Thyroid gland (tissue), 4 donors: ENCODE results near the gene NHLRC4. TPM values are rescaled to one million over a fixed set of nuclear protein-coding genes. Genes with fewer than 3 reads are reported as not detected.

Experiments
- DNase-seq, 2 donors: peaks; one replicate each; pipeline ENCODE4 v3.0.0-alpha.2; 2019
- H3K27ac ChIP-seq, 3 donors: fragments of 200-600 bp; sonication (generic); 1 replicate in 2 of 3; 2 replicates in 1 of 3; pipeline ENCODE4 v1.5.1; 2016 to 2019; ENCODE audit warnings: mild to moderate bottlenecking in 1 of 3, moderate library complexity in 1 of 3
- H3K27me3 ChIP-seq: fragments of 200-600 bp; sonication (generic); one replicate; pipeline ENCODE4 v1.5.1; 2019
- H3K36me3 ChIP-seq, 2 donors: fragments of 200-600 bp; sonication (generic); one replicate each; pipeline ENCODE4 v1.5.1; 2016 to 2019
- H3K4me1 ChIP-seq, 2 donors: fragments of 200-600 bp; sonication (generic); one replicate each; pipeline ENCODE4 v1.5.1; 2017 to 2019
- H3K4me3 ChIP-seq, 3 donors: fragments of 200-600 bp; sonication (generic); replicated peaks in 1 of 3; 1 replicate in 2 of 3; 2 replicates in 1 of 3; pipeline ENCODE4 v1.5.1; 2016; ENCODE audit warnings: mild to moderate bottlenecking in 1 of 3
- H3K9me3 ChIP-seq: fragments of 200-600 bp; sonication (generic); one replicate; pipeline ENCODE4 v1.5.1; 2017
- CTCF ChIP-seq, 6 experiments: fragments of 200-600 bp in 3 of 6; fragments of 450-650 bp in 3 of 6; sonication (generic) in 3 of 6; IDR thresholded peaks; one replicate each; pipeline ENCODE4 v1.5.1; 2016 to 2019; ENCODE audit warnings: antibody characterized with exemption in 6 of 6, mild to moderate bottlenecking in 2 of 6, inconsistent platforms in 1 of 6, moderate library complexity in 1 of 6
- POLR2A ChIP-seq, 2 donors: fragments of 450-650 bp; IDR thresholded peaks; one replicate each; pipeline ENCODE4 v1.6.1; 2017; ENCODE audit warnings: antibody characterized with exemption in 2 of 2, mild to moderate bottlenecking in 2 of 2, moderate library complexity in 1 of 2
- WGBS, 2 donors: methylation state at CpG; one replicate each; pipeline ENCODE4 v1.1.5; 2017; 5-methylcytosine and 5-hydroxymethylcytosine counted together
- intact Hi-C: fragments of 100-400 bp; cut with DNase I; formaldehyde crosslinking; loops from one replicate; pipeline ENCODE4 v1.15.1; 2023
- total RNA-seq, 4 donors: library from RNA; depleted of rRNA; stranded (reverse); fragments of >200 nt; gene quantifications; one replicate each; pipeline ENCODE4 v1.2.3, GENCODE V29; 2016

NHLRC4 gene
- total RNA-seq, 4 donors from 2014 or later = 0.63 to 0.81 (median 0.67) TPM; not detected in 1

GRCh38 chr16:583815-584591 lies 17.2 kb downstream of the NHLRC4 start:
- WGBS, 2 donors = 67 to 73% methylated on average over 9 to 11 of the region's 38 CpGs
- Histone ChIP-seq H3K27ac (no peak overlapping the region), H3K4me1 (peaks cover 6 to 20% of the 10 kb centered on the region in 2 donors), H3K4me3 (no peak overlapping the region), H3K27me3 (no peaks in the 10 kb centered on the region), H3K9me3 (no peaks in the 10 kb centered on the region), H3K36me3 (no peaks in the 10 kb centered on the region)
- TF ChIP-seq POLR2A (IDR thresholded peaks at IDR 0.05) (peak in 1 of 2 donors; percentile 12), CTCF (IDR thresholded peaks at IDR 0.05) (no peak)
- intact Hi-C loops = no loop called here
- DNase-seq = no peak

GRCh38 chr16:585351-585750 lies 18.5 kb downstream of the NHLRC4 start:
- DNase-seq = peak; percentile 63 to 64
- intact Hi-C loops = no loop called here
- Histone ChIP-seq H3K9me3 (no peaks in the 10 kb centered on the region), H3K36me3 (no peaks in the 10 kb centered on the region), H3K4me1 (peaks cover 6 to 20% of the 10 kb centered on the region in 2 donors), H3K27ac (no peak overlapping the region), H3K27me3 (no peaks in the 10 kb centered on the region), H3K4me3 (no peak overlapping the region)
- TF ChIP-seq POLR2A (IDR thresholded peaks at IDR 0.05) = no peak
- peak in 2 of 6 experiments; percentile 20 to 21 for TF ChIP-seq CTCF (IDR thresholded peaks at IDR 0.05)
- 10 to 11% methylated on average over 4 to 9 of the region's 10 CpGs for WGBS, 2 donors

GRCh38 chr16:586047-586644 lies 19.3 kb downstream of the NHLRC4 start:
- Histone ChIP-seq H3K9me3 (no peaks in the 10 kb centered on the region), H3K4me3 (no peak overlapping the region), H3K27ac (no peak overlapping the region), H3K36me3 (no peaks in the 10 kb centered on the region), H3K4me1 (peaks cover 14 to 27% of the 10 kb centered on the region in 2 donors), H3K27me3 (no peaks in the 10 kb centered on the region)
- intact Hi-C loops = no loop called here
- no peak for TF ChIP-seq CTCF (IDR thresholded peaks at IDR 0.05)
- no peak for TF ChIP-seq POLR2A (IDR thresholded peaks at IDR 0.05)
- no peak for DNase-seq
- 44 to 45% methylated on average over 11 to 15 of the region's 16 CpGs for WGBS, 2 donors

- Histone ChIP-seq H3K4me3 (no peak overlapping the region), H3K27ac (no peak overlapping the region), H3K27me3 (no peaks in the 10 kb centered on the region), H3K9me3 (no peaks in the 10 kb centered on the region), H3K36me3 (no peaks in the 10 kb centered on the region), H3K4me1 (peaks cover 22 to 35% of the 10 kb centered on the region in 2 donors)
- peak; percentile 30 to 47 for DNase-seq
- TF ChIP-seq CTCF (IDR thresholded peaks at IDR 0.05) (no peak), POLR2A (IDR thresholded peaks at IDR 0.05) (no peak)
- WGBS, 2 donors = 64 to 71% methylated on average over 11 of the region's 14 CpGs
- intact Hi-C loops = no loop called here
Measured at GRCh38 chr16:586645-587590, 20.1 kb downstream of the NHLRC4 start.
